Stimulated activated memory B cell treated with anti-CD40 and anti-IgM and Interleukin-4, amounts not matched to agents 10 μg/mL and 1 μg/mL and 100 μg/mL, for 72 hours (primary cell): ENCODE data around the gene LTV1.
A peak's percentile ranks its signal among the peaks of the same experiment; 100 is the strongest.
"Not testable (repeated sequence)": the region's sequence is repeated elsewhere in the genome, so short reads cannot be mapped to it uniquely, and the experiment has no call there.

Experiments
- ATAC-seq: fragments of 150-1000 bp; cut with Tn5 transposase; 2 replicates; pipeline ENCODE4 v1.10.0; 2021
- H3K27ac Mint-ChIP-seq: one replicate; pipeline ENCODE4 v1.8.0; 2022; ENCODE audit warnings: mild to moderate bottlenecking, mixed read lengths
- H3K27me3 Mint-ChIP-seq: one replicate; pipeline ENCODE4 v1.8.0; 2022; ENCODE audit warnings: mixed read lengths
- H3K36me3 Mint-ChIP-seq: one replicate; pipeline ENCODE4 v1.8.0; 2022; ENCODE audit warnings: mixed read lengths
- H3K4me1 Mint-ChIP-seq: one replicate; pipeline ENCODE4 v1.8.0; 2022; ENCODE audit warnings: mixed read lengths
- H3K4me3 Mint-ChIP-seq: one replicate; pipeline ENCODE4 v1.8.0; 2022; ENCODE audit warnings: mild to moderate bottlenecking, moderate library complexity, mixed read lengths
- H3K9me3 Mint-ChIP-seq: one replicate; pipeline ENCODE4 v1.8.0; 2022; ENCODE audit warnings: mixed read lengths

LTV1 gene

GRCh38 chr6:143828572-143828971 lies 14.6 kb upstream of the LTV1 start:
- Mint-ChIP-seq H3K4me3 (no peak overlapping the region), H3K36me3 (peaks cover 4% of the 10 kb centered on the region), H3K9me3 (no peaks in the 10 kb centered on the region), H3K27me3 (no peaks in the 10 kb centered on the region), H3K4me1 (no peaks in the 10 kb centered on the region), H3K27ac (no peak overlapping the region)
- no peak for ATAC-seq

GRCh38 chr6:143836150-143836549 lies 7.0 kb upstream of the LTV1 start:
- ATAC-seq = no peak
- no peaks in the 10 kb centered on the region for H3K9me3 Mint-ChIP-seq
- H3K36me3 Mint-ChIP-seq = no peaks in the 10 kb centered on the region
- no peaks in the 10 kb centered on the region for H3K27me3 Mint-ChIP-seq
- H3K4me3 Mint-ChIP-seq = no peak overlapping the region
- no peaks in the 10 kb centered on the region for H3K4me1 Mint-ChIP-seq
- H3K27ac Mint-ChIP-seq = no peak overlapping the region

GRCh38 chr6:143838395-143838794 lies 4.7 kb upstream of the LTV1 start:
- H3K4me3 Mint-ChIP-seq = no peak overlapping the region
- H3K27ac Mint-ChIP-seq = no peak overlapping the region
- no peaks in the 10 kb centered on the region for H3K27me3 Mint-ChIP-seq
- H3K9me3 Mint-ChIP-seq = no peaks in the 10 kb centered on the region
- H3K4me1 Mint-ChIP-seq = peaks cover 7% of the 10 kb centered on the region
- ATAC-seq = no peak
- no peaks in the 10 kb centered on the region for H3K36me3 Mint-ChIP-seq

GRCh38 chr6:143839196-143839595 lies 3.9 kb upstream of the LTV1 start:
- Mint-ChIP-seq H3K4me3 (no peak overlapping the region), H3K27me3 (no peaks in the 10 kb centered on the region), H3K4me1 (peaks cover 15% of the 10 kb centered on the region), H3K36me3 (peaks cover 8% of the 10 kb centered on the region), H3K9me3 (no peaks in the 10 kb centered on the region), H3K27ac (no peak overlapping the region)
- ATAC-seq = no peak

- ATAC-seq = no peak
- H3K4me1 Mint-ChIP-seq = peaks cover 25% of the 10 kb centered on the region
- H3K27me3 Mint-ChIP-seq = no peaks in the 10 kb centered on the region
- no peak overlapping the region for H3K27ac Mint-ChIP-seq
- peaks cover 19% of the 10 kb centered on the region for H3K36me3 Mint-ChIP-seq
- H3K4me3 Mint-ChIP-seq = no peak overlapping the region
- H3K9me3 Mint-ChIP-seq = no peaks in the 10 kb centered on the region
Observed at GRCh38 chr6:143840595-143841265, 2.4 kb upstream of the LTV1 start.

- peak overlapping the region; percentile 97 for H3K4me3 Mint-ChIP-seq
- H3K36me3 Mint-ChIP-seq = peaks cover 31% of the 10 kb centered on the region
- H3K4me1 Mint-ChIP-seq = peaks cover 30% of the 10 kb centered on the region
- no peaks in the 10 kb centered on the region for H3K9me3 Mint-ChIP-seq
- H3K27ac Mint-ChIP-seq = peak overlapping the region; percentile 98
- H3K27me3 Mint-ChIP-seq = no peaks in the 10 kb centered on the region
- peak; percentile 66 for ATAC-seq
Observed at GRCh38 chr6:143842461-143842901, 657 bp upstream of the LTV1 start.

GRCh38 chr6:143843677-143843999 lies 500 bp downstream of the LTV1 start:
- H3K9me3 Mint-ChIP-seq = no peaks in the 10 kb centered on the region
- no peaks in the 10 kb centered on the region for H3K27me3 Mint-ChIP-seq
- peaks cover 36% of the 10 kb centered on the region for H3K36me3 Mint-ChIP-seq
- peak overlapping the region; percentile 97 for H3K4me3 Mint-ChIP-seq
- H3K27ac Mint-ChIP-seq = peak overlapping the region; percentile 98
- ATAC-seq = peak; percentile 21
- peaks cover 34% of the 10 kb centered on the region for H3K4me1 Mint-ChIP-seq

GRCh38 chr6:143844006-143844405 lies 868 bp downstream of the LTV1 start:
- ATAC-seq = no peak
- Mint-ChIP-seq H3K4me3 (peak overlapping the region; percentile 97), H3K27me3 (no peaks in the 10 kb centered on the region), H3K9me3 (no peaks in the 10 kb centered on the region), H3K27ac (peak overlapping the region; percentile 98), H3K4me1 (peaks cover 38% of the 10 kb centered on the region), H3K36me3 (peaks cover 40% of the 10 kb centered on the region)

GRCh38 chr6:143845033-143845432 lies 1.9 kb downstream of the LTV1 start:
- no peak overlapping the region for H3K4me3 Mint-ChIP-seq

GRCh38 chr6:143851706-143852105 lies 8.6 kb downstream of the LTV1 start:
- not testable (repeated sequence) for ATAC-seq, H3K27ac Mint-ChIP-seq, H3K4me3 Mint-ChIP-seq, H3K27me3 Mint-ChIP-seq, H3K9me3 Mint-ChIP-seq
- peaks cover 88% of the 10 kb centered on the region for H3K36me3 Mint-ChIP-seq
- H3K4me1 Mint-ChIP-seq = peaks cover 37% of the 10 kb centered on the region

More at GRCh38 chr6:143845033-143845432, 1.9 kb downstream of the LTV1 start:
- ATAC-seq = no peak
- H3K36me3 Mint-ChIP-seq = peaks cover 50% of the 10 kb centered on the region
- H3K9me3 Mint-ChIP-seq = no peaks in the 10 kb centered on the region
- H3K27me3 Mint-ChIP-seq = no peaks in the 10 kb centered on the region
- peaks cover 44% of the 10 kb centered on the region for H3K4me1 Mint-ChIP-seq
- no peak overlapping the region for H3K27ac Mint-ChIP-seq

GRCh38 chr6:143855057-143855456 lies 11.9 kb downstream of the LTV1 start:
- not testable (repeated sequence) for ATAC-seq, H3K4me3 Mint-ChIP-seq, H3K9me3 Mint-ChIP-seq, H3K27ac Mint-ChIP-seq, H3K27me3 Mint-ChIP-seq
- H3K36me3 Mint-ChIP-seq = peaks cover 96% of the 10 kb centered on the region
- peaks cover 23% of the 10 kb centered on the region for H3K4me1 Mint-ChIP-seq

- H3K4me1 Mint-ChIP-seq = peaks cover 21% of the 10 kb centered on the region
- H3K27me3 Mint-ChIP-seq, H3K27ac Mint-ChIP-seq, H3K4me3 Mint-ChIP-seq, ATAC-seq, H3K9me3 Mint-ChIP-seq: not testable (repeated sequence)
- H3K36me3 Mint-ChIP-seq = peaks cover 92% of the 10 kb centered on the region
Observed at GRCh38 chr6:143856762-143857161, 13.6 kb downstream of the LTV1 start.

GRCh38 chr6:143857651-143858050 lies 14.5 kb downstream of the LTV1 start:
- Mint-ChIP-seq H3K27me3 (no peaks in the 10 kb centered on the region), H3K36me3 (peaks cover 88% of the 10 kb centered on the region), H3K4me1 (peaks cover 13% of the 10 kb centered on the region), H3K4me3 (no peak overlapping the region), H3K27ac (no peak overlapping the region), H3K9me3 (peaks cover 6% of the 10 kb centered on the region)
- ATAC-seq = no peak

- H3K27ac Mint-ChIP-seq = no peak overlapping the region
- H3K4me3 Mint-ChIP-seq = no peak overlapping the region
- peaks cover 86% of the 10 kb centered on the region for H3K36me3 Mint-ChIP-seq
- peaks cover 2% of the 10 kb centered on the region for H3K9me3 Mint-ChIP-seq
- ATAC-seq = no peak
- no peaks in the 10 kb centered on the region for H3K4me1 Mint-ChIP-seq
- H3K27me3 Mint-ChIP-seq = no peaks in the 10 kb centered on the region
Observed at GRCh38 chr6:143859891-143860660, 16.9 kb downstream of the LTV1 start.

GRCh38 chr6:143863771-143864170 lies 20.6 kb downstream of the LTV1 start:
- H3K4me3 Mint-ChIP-seq = no peak overlapping the region
- no peak for ATAC-seq
- H3K36me3 Mint-ChIP-seq = peaks cover 82% of the 10 kb centered on the region
- no peaks in the 10 kb centered on the region for H3K4me1 Mint-ChIP-seq
- no peaks in the 10 kb centered on the region for H3K27me3 Mint-ChIP-seq
- H3K9me3 Mint-ChIP-seq = peaks cover 6% of the 10 kb centered on the region
- no peak overlapping the region for H3K27ac Mint-ChIP-seq

GRCh38 chr6:143864234-143864633 lies 21.1 kb downstream of the LTV1 start, which contains the start of gene ZC2HC1B:
Gene ZC2HC1B (plus strand): TSS chr6:143864474. CDS start chr6:143864540, 66 bp downstream.
- Mint-ChIP-seq H3K27ac (no peak within 1 kb of the TSS), H3K27me3 (no peaks in the 10 kb centered on the region), H3K36me3 (peaks cover 79% of the 10 kb centered on the region), H3K4me1 (no peaks in the 10 kb centered on the region), H3K4me3 (no peak within 1 kb of the TSS), H3K9me3 (peaks cover 6% of the 10 kb centered on the region)
- ATAC-seq = no peak
